Ascending aorta (tissue), 2 donors: ENCODE data around the gene MPRIP. TPM values are rescaled to one million over a fixed set of nuclear protein-coding genes. Genes with fewer than 3 reads are reported as not detected.
"Not testable (repeated sequence)": the region's sequence is repeated elsewhere in the genome, so short reads cannot be mapped to it uniquely, and the experiment has no call there.

Experiments
- DNase-seq, 2 donors: peaks; one replicate each; pipeline ENCODE4 v3.0.0-alpha.2; 2019; ENCODE audit warnings: low spot score in 2 of 2
- H3K27ac ChIP-seq, 2 donors: fragments of 200-600 bp; sonication (generic); one replicate each; pipeline ENCODE4 v1.5.1; 2016 to 2017; ENCODE audit warnings: mild to moderate bottlenecking in 1 of 2
- H3K27me3 ChIP-seq: fragments of 200-600 bp; sonication (generic); one replicate; pipeline ENCODE4 v1.5.1; 2017
- H3K36me3 ChIP-seq, 2 donors: fragments of 200-600 bp; sonication (generic); one replicate each; pipeline ENCODE4 v1.5.1; 2016
- H3K4me1 ChIP-seq, 2 donors: fragments of 200-600 bp; sonication (generic); one replicate each; pipeline ENCODE4 v1.5.1; 2016 to 2017; ENCODE audit warnings: mild to moderate bottlenecking in 1 of 2
- H3K4me3 ChIP-seq, 2 donors: fragments of 200-600 bp; sonication (generic); one replicate each; pipeline ENCODE4 v1.5.1; 2016 to 2017; ENCODE audit warnings: mild to moderate bottlenecking in 1 of 2
- H3K9me3 ChIP-seq, 2 donors: fragments of 200-600 bp; sonication (generic); one replicate each; pipeline ENCODE4 v1.5.1; 2016
- intact Hi-C: fragments of 100-400 bp; cut with DNase I; formaldehyde crosslinking; loops from one replicate; pipeline ENCODE4 v1.15.1; 2023
- total RNA-seq: library from RNA; depleted of rRNA; stranded (reverse); fragments of >200 nt; gene quantifications from one replicate; pipeline ENCODE4 v1.1.0, GENCODE V29; 2016
- TF ChIP-seq, protein P1 (sequence below), 3 experiments: fragments of 200-600 bp in 2 of 3; fragments of 450-650 bp in 1 of 3; sonication (generic) in 2 of 3; IDR thresholded peaks; one replicate each; pipeline ENCODE4 v1.5.1; 2016 to 2019; ENCODE audit warnings: antibody characterized with exemption in 3 of 3, mild to moderate bottlenecking in 1 of 3, moderate library complexity in 1 of 3

The MPRIP gene
- total RNA-seq, 1 donor from 2014 or later = 246 TPM

DNA sequence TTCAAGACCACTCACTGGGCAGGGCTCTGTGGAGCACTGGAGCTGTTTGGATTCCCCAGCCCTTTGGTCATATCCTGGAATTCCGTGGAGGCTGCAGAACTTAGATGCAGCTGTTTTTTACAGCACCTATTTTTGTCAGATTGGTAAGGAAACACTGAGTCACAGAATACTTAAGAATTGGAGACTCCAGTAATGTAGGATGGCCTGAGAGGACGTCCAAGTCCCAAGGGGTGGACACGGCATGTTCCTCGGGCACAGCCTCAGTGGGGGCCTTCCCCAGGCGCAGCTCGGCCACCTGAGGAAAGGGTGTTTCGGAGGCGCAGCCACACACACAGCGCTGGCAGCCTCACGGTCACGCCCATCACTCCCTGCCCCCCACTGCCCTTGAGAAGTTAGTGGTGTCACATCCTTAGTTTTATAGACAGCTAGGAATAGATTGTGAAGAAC, 149.1 kb downstream of the MPRIP start:
- TF ChIP-seq, protein P1, sequence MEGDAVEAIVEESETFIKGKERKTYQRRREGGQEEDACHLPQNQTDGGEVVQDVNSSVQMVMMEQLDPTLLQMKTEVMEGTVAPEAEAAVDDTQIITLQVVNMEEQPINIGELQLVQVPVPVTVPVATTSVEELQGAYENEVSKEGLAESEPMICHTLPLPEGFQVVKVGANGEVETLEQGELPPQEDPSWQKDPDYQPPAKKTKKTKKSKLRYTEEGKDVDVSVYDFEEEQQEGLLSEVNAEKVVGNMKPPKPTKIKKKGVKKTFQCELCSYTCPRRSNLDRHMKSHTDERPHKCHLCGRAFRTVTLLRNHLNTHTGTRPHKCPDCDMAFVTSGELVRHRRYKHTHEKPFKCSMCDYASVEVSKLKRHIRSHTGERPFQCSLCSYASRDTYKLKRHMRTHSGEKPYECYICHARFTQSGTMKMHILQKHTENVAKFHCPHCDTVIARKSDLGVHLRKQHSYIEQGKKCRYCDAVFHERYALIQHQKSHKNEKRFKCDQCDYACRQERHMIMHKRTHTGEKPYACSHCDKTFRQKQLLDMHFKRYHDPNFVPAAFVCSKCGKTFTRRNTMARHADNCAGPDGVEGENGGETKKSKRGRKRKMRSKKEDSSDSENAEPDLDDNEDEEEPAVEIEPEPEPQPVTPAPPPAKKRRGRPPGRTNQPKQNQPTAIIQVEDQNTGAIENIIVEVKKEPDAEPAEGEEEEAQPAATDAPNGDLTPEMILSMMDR (IDR thresholded peaks at IDR 0.05) = no peak
- H3K4me3 ChIP-seq = no peak overlapping the region
- H3K4me1 ChIP-seq = peaks cover 7 to 23% of the 10 kb centered on the region in 2 donors
- H3K27me3 ChIP-seq = no peaks in the 10 kb centered on the region
- DNase-seq = peak in 1 of 2 donors; percentile 84
- peak overlapping the region; percentile 61 to 70 for H3K27ac ChIP-seq
- H3K36me3 ChIP-seq = peaks cover 5 to 22% of the 10 kb centered on the region in 2 donors
- intact Hi-C loops = loop anchor here (1.0 kb wide), 1 partner anchor 46 kb away; the partner anchor contains the start of gene FLCN
- H3K9me3 ChIP-seq = no peaks in the 10 kb centered on the region

DNA sequence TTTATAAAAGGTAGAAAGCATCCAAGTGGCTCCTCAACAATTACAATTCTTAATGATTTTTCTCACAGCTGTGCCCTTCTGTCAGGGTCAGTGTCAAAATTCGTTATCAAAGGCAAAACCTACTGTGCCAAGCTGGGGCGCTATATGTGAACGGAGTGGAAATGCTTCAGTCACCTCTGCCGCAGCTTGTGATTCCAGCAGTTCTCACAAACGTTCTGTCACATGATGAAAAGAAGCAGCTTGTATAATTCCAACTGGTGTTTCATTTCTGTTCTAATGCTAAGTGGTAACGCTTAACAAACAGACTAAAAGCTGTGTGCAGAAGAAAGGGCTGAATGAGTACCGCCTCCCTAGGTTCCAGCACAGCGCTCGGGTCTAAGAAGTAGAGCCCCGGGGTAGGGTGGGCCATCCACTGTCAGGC, 149.7 kb downstream of the MPRIP start:
- no peak for DNase-seq
- TF ChIP-seq, protein P1 (IDR thresholded peaks at IDR 0.05) = no peak
- intact Hi-C loops = loop anchor here (1.0 kb wide), 1 partner anchor 45 kb away; the partner anchor contains the start of gene FLCN
- H3K27ac ChIP-seq = peak overlapping the region; percentile 61 to 70
- H3K9me3 ChIP-seq = no peaks in the 10 kb centered on the region
- H3K4me3 ChIP-seq = no peak overlapping the region
- H3K4me1 ChIP-seq = peaks cover 7 to 23% of the 10 kb centered on the region in 2 donors
- H3K27me3 ChIP-seq = no peaks in the 10 kb centered on the region
- H3K36me3 ChIP-seq = peaks cover 4 to 18% of the 10 kb centered on the region in 2 donors

DNA sequence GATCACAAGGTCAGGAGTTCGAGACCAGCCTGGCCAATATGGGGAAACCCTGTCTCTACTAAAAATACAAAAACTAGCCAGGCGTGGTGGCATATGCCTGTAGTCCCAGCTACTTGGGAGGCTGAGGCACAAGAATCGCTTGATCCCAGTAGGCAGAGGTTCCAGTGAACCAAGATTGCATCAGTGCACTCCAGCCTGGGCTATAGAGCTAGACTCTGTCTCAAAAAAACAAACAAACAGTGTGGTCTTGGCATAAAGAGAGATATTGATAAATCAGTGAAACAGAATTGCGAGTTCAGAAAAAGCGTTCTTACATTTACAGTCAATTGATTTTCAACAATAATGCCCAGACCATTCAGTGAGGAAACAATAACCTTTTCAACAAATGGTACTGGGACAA, 153.2 kb downstream of the MPRIP start:
- H3K9me3 ChIP-seq, DNase-seq, H3K27me3 ChIP-seq, intact Hi-C loops, H3K36me3 ChIP-seq, H3K27ac ChIP-seq, H3K4me3 ChIP-seq: not testable (repeated sequence)
- peaks cover 2 to 16% of the 10 kb centered on the region in 2 donors for H3K4me1 ChIP-seq

DNA sequence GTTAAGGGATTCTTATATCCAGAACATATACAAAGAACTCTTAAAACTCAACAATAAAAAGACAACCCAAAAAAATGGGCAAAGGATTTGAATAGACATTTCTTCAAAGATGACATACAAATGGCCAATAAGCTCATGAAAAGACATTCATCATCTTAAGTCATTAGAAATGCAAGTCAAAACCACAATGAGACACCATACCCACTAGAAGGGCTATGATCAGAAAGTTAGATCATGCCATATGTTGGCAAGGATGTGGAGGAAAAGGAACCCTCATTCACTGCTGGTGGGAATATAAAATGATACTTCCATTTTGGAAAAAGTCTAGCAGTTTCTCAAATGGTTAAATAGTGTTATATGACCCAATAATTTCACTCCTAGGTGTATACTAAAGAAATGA, 154.5 kb downstream of the MPRIP start:
- no peaks in the 10 kb centered on the region for H3K36me3 ChIP-seq
- H3K27me3 ChIP-seq = no peaks in the 10 kb centered on the region
- H3K4me1 ChIP-seq = peaks cover 0 to 4% of the 10 kb centered on the region in 2 donors
- no peak overlapping the region for H3K4me3 ChIP-seq
- intact Hi-C loops = no loop called here
- no peaks in the 10 kb centered on the region for H3K9me3 ChIP-seq
- DNase-seq = no peak
- no peak overlapping the region for H3K27ac ChIP-seq
- TF ChIP-seq, protein P1 (IDR thresholded peaks at IDR 0.05) = no peak

DNA sequence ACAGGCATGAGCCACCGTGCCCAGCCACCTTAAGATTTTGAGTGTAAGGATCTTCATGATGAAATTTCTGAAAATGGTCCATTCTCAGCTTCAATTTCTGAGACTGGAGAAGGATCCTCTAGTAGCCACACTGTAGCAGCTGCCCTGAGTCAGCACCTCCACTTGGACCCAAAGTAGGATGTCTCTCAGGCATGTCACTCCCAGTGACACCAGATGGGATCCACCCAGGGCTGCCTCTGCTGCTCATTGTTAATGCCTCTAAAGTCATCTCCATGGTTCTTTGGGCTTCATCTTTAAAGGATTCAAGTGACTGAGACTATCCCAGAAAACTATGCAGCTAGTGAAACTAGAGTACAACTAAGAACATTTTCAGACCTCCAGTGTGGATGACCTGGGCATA, 156.0 kb downstream of the MPRIP start:
- Histone ChIP-seq H3K4me3 (no peak overlapping the region), H3K9me3 (no peaks in the 10 kb centered on the region), H3K4me1 (peaks cover 0 to 3% of the 10 kb centered on the region in 2 donors), H3K27me3 (no peaks in the 10 kb centered on the region), H3K27ac (no peak overlapping the region), H3K36me3 (peaks cover 0 to 4% of the 10 kb centered on the region in 2 donors)
- no peak for DNase-seq
- intact Hi-C loops = no loop called here
- TF ChIP-seq, protein P1 (IDR thresholded peaks at IDR 0.05) = no peak

DNA sequence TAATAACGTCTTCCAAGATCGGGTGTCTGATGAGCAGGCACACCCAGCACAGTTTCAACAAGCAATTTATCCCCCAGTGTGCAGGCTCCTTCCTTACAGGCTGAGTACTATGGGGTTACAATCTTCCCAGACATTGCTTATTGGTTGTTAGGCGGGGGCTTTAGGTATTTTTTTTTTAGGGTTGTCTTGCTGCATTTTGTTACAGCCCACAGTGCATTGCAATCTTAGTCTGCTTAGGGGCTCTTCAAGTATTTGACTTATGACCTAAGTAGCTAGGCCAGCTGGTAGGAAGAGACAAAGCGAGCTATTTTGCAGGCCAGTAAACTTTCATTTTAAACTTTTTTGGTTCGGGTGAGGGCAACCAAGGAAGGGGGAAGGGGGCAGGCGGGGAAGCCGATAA, 158.1 kb downstream of the MPRIP start:
- DNase-seq = no peak
- intact Hi-C loops = loop anchor here (10.0 kb wide), 1 partner anchor 196 kb away; no protein-coding TSS in a partner anchor
- H3K36me3 ChIP-seq = peaks cover 0 to 4% of the 10 kb centered on the region in 2 donors
- TF ChIP-seq, protein P1 (IDR thresholded peaks at IDR 0.05) = no peak
- no peak overlapping the region for H3K4me3 ChIP-seq
- no peaks in the 10 kb centered on the region for H3K9me3 ChIP-seq
- H3K27ac ChIP-seq = no peak overlapping the region
- H3K4me1 ChIP-seq = peaks cover 0 to 20% of the 10 kb centered on the region in 2 donors
- no peaks in the 10 kb centered on the region for H3K27me3 ChIP-seq
